ENCODE measurements around the gene SLC2A13. TPM values are rescaled to one million over a fixed set of nuclear protein-coding genes. Genes with fewer than 3 reads are reported as not detected.
"Not testable (repeated sequence)": the region's sequence is repeated elsewhere in the genome, so short reads cannot be mapped to it uniquely, and the experiment has no call there.

SLC2A13 gene
- total RNA-seq, 1 donor from 2014 or later = 11.6 TPM

- no peak for DNase-seq
- Histone ChIP-seq H3K4me3 (no peak overlapping the region), H3K27ac (peak overlapping the region; percentile 24), H3K4me1 (no peaks in the 10 kb centered on the region), H3K27me3 (ENCODE audit: low read depth) (no peaks in the 10 kb centered on the region), H3K9me3 (no peaks in the 10 kb centered on the region), H3K36me3 (no peaks in the 10 kb centered on the region)
- no peak for TF ChIP-seq CTCF (IDR thresholded peaks at IDR 0.05)
- intact Hi-C loops (cut with DNase I) = no loop called here
- peak; percentile 55 to 75 for ATAC-seq
Observed at GRCh38 chr12:40032433-40033241, 73.2 kb downstream of the SLC2A13 start.

GRCh38 chr12:40031965-40032364, 73.9 kb downstream of the SLC2A13 start:
- H3K4me3 ChIP-seq = no peak overlapping the region
- peak in 1 of 2 donors; percentile 70 for ATAC-seq
- no peak for DNase-seq
- no peaks in the 10 kb centered on the region for H3K4me1 ChIP-seq
- TF ChIP-seq CTCF (IDR thresholded peaks at IDR 0.05) = no peak
- no peaks in the 10 kb centered on the region for H3K27me3 ChIP-seq (ENCODE audit: low read depth)
- intact Hi-C loops (cut with DNase I) = no loop called here
- H3K9me3 ChIP-seq = no peaks in the 10 kb centered on the region
- no peak overlapping the region for H3K27ac ChIP-seq
- no peaks in the 10 kb centered on the region for H3K36me3 ChIP-seq

GRCh38 chr12:40030970-40031369, 74.9 kb downstream of the SLC2A13 start:
- not testable (repeated sequence) for H3K27me3 ChIP-seq (ENCODE audit: low read depth)

GRCh38 chr12:40028296-40028695, 77.6 kb downstream of the SLC2A13 start:
- no peak overlapping the region for H3K4me3 ChIP-seq
- ATAC-seq = no peak
- DNase-seq = no peak
- no peak overlapping the region for H3K27ac ChIP-seq
- intact Hi-C loops (cut with DNase I) = no loop called here
- H3K27me3 ChIP-seq (ENCODE audit: low read depth) = no peaks in the 10 kb centered on the region
- no peaks in the 10 kb centered on the region for H3K4me1 ChIP-seq
- TF ChIP-seq CTCF (IDR thresholded peaks at IDR 0.05) = no peak
- H3K36me3 ChIP-seq = no peaks in the 10 kb centered on the region
- H3K9me3 ChIP-seq = no peaks in the 10 kb centered on the region

More at GRCh38 chr12:40030970-40031369, 74.9 kb downstream of the SLC2A13 start:
- H3K9me3 ChIP-seq; H3K27ac ChIP-seq; intact Hi-C loops (cut with DNase I); H3K4me1 ChIP-seq; H3K36me3 ChIP-seq; H3K4me3 ChIP-seq; DNase-seq; ATAC-seq: not testable (repeated sequence)

- TF ChIP-seq CTCF (IDR thresholded peaks at IDR 0.05) = no peak
- ATAC-seq = no peak
- H3K4me1 ChIP-seq = no peaks in the 10 kb centered on the region
- H3K27me3 ChIP-seq (ENCODE audit: low read depth) = no peaks in the 10 kb centered on the region
- DNase-seq = no peak
- no peaks in the 10 kb centered on the region for H3K9me3 ChIP-seq
- H3K27ac ChIP-seq = no peak overlapping the region
- no peaks in the 10 kb centered on the region for H3K36me3 ChIP-seq
- intact Hi-C loops (cut with DNase I) = no loop called here
- H3K4me3 ChIP-seq = no peak overlapping the region
Observed at GRCh38 chr12:40022850-40023249, 83.0 kb downstream of the SLC2A13 start.

- ATAC-seq = no peak
- DNase-seq = no peak
Observed at GRCh38 chr12:40020261-40020691, 85.6 kb downstream of the SLC2A13 start.

More at GRCh38 chr12:40020261-40020691, 85.6 kb downstream of the SLC2A13 start:
- Histone ChIP-seq H3K4me3 (no peak overlapping the region), H3K4me1 (no peaks in the 10 kb centered on the region), H3K27ac (no peak overlapping the region), H3K9me3 (no peaks in the 10 kb centered on the region), H3K36me3 (no peaks in the 10 kb centered on the region), H3K27me3 (ENCODE audit: low read depth) (no peaks in the 10 kb centered on the region)
- intact Hi-C loops (cut with DNase I) = no loop called here
- TF ChIP-seq CTCF (IDR thresholded peaks at IDR 0.05) = no peak

Measured in lower lobe of right lung (tissue), 2 donors.